Omental fat pad (tissue), 4 donors: Measurements from ENCODE around the gene BCAS4. TPM values are rescaled to one million over a fixed set of nuclear protein-coding genes. Genes with fewer than 3 reads are reported as not detected.

Source experiments
- ATAC-seq: fragments of 150-250 bp; one replicate; pipeline ENCODE4 v1.9.1; 2016; ENCODE audit warnings: mild to moderate bottlenecking, moderate library complexity; ENCODE audit not compliant: low FRiP score
- DNase-seq: peaks from one replicate; pipeline ENCODE4 v3.0.0-alpha.2; 2019; ENCODE audit warnings: low spot score
- CTCF ChIP-seq, 3 donors: fragments of 450-650 bp; IDR thresholded peaks; one replicate each; pipeline ENCODE4 v1.5.1; 2016 to 2017; ENCODE audit warnings: antibody characterized with exemption in 3 of 3, mild to moderate bottlenecking in 3 of 3, moderate library complexity in 2 of 3
- total RNA-seq, 4 donors: library from RNA; depleted of rRNA; stranded (reverse); fragments of >200 nt; gene quantifications; one replicate each; pipeline ENCODE4 v1.1.0, GENCODE V29; 2016

BCAS4 gene
- total RNA-seq, 4 donors from 2014 or later, result 1.4 to 6.5 (median 3.1) TPM

GRCh38 chr20:50813801-50814200 is 18.9 kb downstream of the BCAS4 start:
- DNase-seq, result no peak
- ATAC-seq, result no peak
- TF ChIP-seq CTCF (IDR thresholded peaks at IDR 0.05), result no peak

GRCh38 chr20:50814438-50815161 is 19.7 kb downstream of the BCAS4 start:
- ATAC-seq (no peak), DNase-seq (no peak)
- TF ChIP-seq CTCF (IDR thresholded peaks at IDR 0.05), result no peak

GRCh38 chr20:50815162-50815989 is 20.5 kb downstream of the BCAS4 start:
- TF ChIP-seq CTCF (IDR thresholded peaks at IDR 0.05), result no peak
- ATAC-seq, result no peak
- DNase-seq, result no peak

- TF ChIP-seq CTCF (IDR thresholded peaks at IDR 0.05), result no peak
- DNase-seq (no peak), ATAC-seq (no peak)
Measured at GRCh38 chr20:50817776-50818172, 22.9 kb downstream of the BCAS4 start.

GRCh38 chr20:50819349-50819748 is 24.5 kb downstream of the BCAS4 start:
- no peak for DNase-seq
- no peak for TF ChIP-seq CTCF (IDR thresholded peaks at IDR 0.05)
- ATAC-seq, result no peak

- ATAC-seq (no peak), DNase-seq (no peak)
- no peak for TF ChIP-seq CTCF (IDR thresholded peaks at IDR 0.05)
Measured at GRCh38 chr20:50820515-50821256, 25.8 kb downstream of the BCAS4 start.
